Hepatocyte (in vitro differentiated cells): ENCODE data around the gene ITPR1. TPM values are rescaled to one million over a fixed set of nuclear protein-coding genes. Genes with fewer than 3 reads are reported as not detected.

Experiments
- DNase-seq: peaks from one replicate; pipeline ENCODE4 v3.0.0-alpha.2; 2016; ENCODE audit warnings: low spot score
- H2AFZ ChIP-seq: fragments of 200-600 bp; sonication (generic); 2 replicates; pipeline ENCODE4 v1.6.0; 2016; ENCODE audit warnings: antibody characterized with exemption, mild to moderate bottlenecking
- H3K27ac ChIP-seq: fragments of 200-600 bp; sonication (generic); 2 replicates; pipeline ENCODE4 v1.5.1; 2016; ENCODE audit warnings: mild to moderate bottlenecking
- H3K27me3 ChIP-seq: fragments of 200-600 bp; sonication (generic); 2 replicates; pipeline ENCODE4 v1.6.1; 2016
- H3K36me3 ChIP-seq: fragments of 200-600 bp; sonication (generic); replicated peaks from 2 replicates; pipeline ENCODE4 v1.5.1; 2016; ENCODE audit warnings: low read depth; ENCODE audit not compliant: insufficient read depth
- H3K4me1 ChIP-seq: fragments of 200-600 bp; sonication (generic); 2 replicates; pipeline ENCODE4 v1.5.1; 2016; ENCODE audit warnings: mild to moderate bottlenecking, moderate library complexity; ENCODE audit not compliant: insufficient read depth
- H3K4me2 ChIP-seq: fragments of 200-600 bp; sonication (generic); 2 replicates; pipeline ENCODE4 v1.6.0; 2016
- H3K4me3 ChIP-seq: fragments of 200-600 bp; sonication (generic); 2 replicates; pipeline ENCODE4 v1.5.1; 2016; ENCODE audit warnings: mild to moderate bottlenecking
- H3K79me2 ChIP-seq: fragments of 200-600 bp; sonication (generic); 2 replicates; pipeline ENCODE4 v1.6.0; 2017; ENCODE audit warnings: mild to moderate bottlenecking
- H3K9me2 ChIP-seq: fragments of 200-600 bp; sonication (generic); replicated peaks from 2 replicates; pipeline ENCODE4 v1.6.0; 2017; ENCODE audit warnings: mild to moderate bottlenecking; ENCODE audit not compliant: insufficient read depth
- H3K9me3 ChIP-seq: fragments of 200-600 bp; sonication (generic); 2 replicates; pipeline ENCODE4 v1.5.1; 2016; ENCODE audit warnings: low read depth, mild to moderate bottlenecking
- H4K20me1 ChIP-seq: fragments of 200-600 bp; sonication (generic); 2 replicates; pipeline ENCODE4 v1.6.0; 2016; ENCODE audit warnings: mild to moderate bottlenecking; ENCODE audit not compliant: insufficient read depth, poor library complexity, severe bottlenecking
- EZH2 ChIP-seq: fragments of 200-600 bp; sonication (generic); IDR thresholded peaks from 2 replicates; pipeline ENCODE4 v1.6.1; 2016; ENCODE audit warnings: antibody characterized with exemption, mild to moderate bottlenecking, borderline replicate concordance
- EZH2phosphoT487 ChIP-seq: fragments of 200-600 bp; sonication (generic); IDR thresholded peaks from one replicate; pipeline ENCODE4 v1.6.1; 2018; ENCODE audit warnings: antibody characterized with exemption, mild to moderate bottlenecking, low read depth, moderate library complexity; ENCODE audit not compliant: unreplicated experiment, severe bottlenecking
- WGBS: methylation state at CpG from one replicate; pipeline ENCODE4 v1.1.6; 2016; ENCODE audit warnings: low lambda C conversion rate; ENCODE audit errors: missing lambda C conversion rate; 5-methylcytosine and 5-hydroxymethylcytosine counted together
- polyA plus RNA-seq: library from polyadenylated mRNA; unstranded; fragments of >200 nt; fragmentation: Nextera tagmentation; extraction: Ambion mirVana; gene quantifications from 2 replicates; pipeline ENCODE4 v1.2.1, GENCODE V29; 2016
- total RNA-seq: library from RNA; depleted of rRNA; stranded (reverse); fragments of >200 nt; gene quantifications from 2 replicates; pipeline ENCODE4 v1.2.3, GENCODE V29; 2014
- TF ChIP-seq, protein P1 (sequence below): fragments of 200-600 bp; sonication (generic); IDR thresholded peaks from 2 replicates; pipeline ENCODE4 v1.5.1; 2016; ENCODE audit warnings: antibody characterized with exemption, mild to moderate bottlenecking; ENCODE audit not compliant: poor library complexity

Gene ITPR1
- total and polyA plus RNA-seq, 2 experiments from 2014 or later = 46.8 to 90.8 TPM

DNA sequence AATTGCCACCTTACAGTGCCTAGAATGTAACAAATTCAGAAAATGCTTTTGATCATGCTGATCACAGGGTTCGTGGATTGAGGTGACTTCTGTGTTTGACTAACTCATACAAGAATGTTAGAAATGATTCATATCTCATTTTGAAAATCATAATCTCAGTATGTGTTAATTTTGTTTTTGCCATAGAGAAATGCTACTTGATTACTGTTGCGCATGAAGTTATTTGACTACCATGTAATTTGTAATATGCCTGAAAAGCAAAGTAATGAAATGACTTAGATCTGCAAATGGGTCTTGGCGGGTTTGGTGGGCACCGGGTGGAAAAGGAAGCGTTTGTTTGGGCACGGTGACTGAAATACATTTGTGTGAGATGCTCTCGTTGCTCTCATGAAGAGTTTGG, 312.5 kb downstream of the ITPR1 start:
- H3K9me3 ChIP-seq = no peaks in the 10 kb centered on the region
- H2AFZ ChIP-seq = no peak overlapping the region
- TF ChIP-seq, protein P1, sequence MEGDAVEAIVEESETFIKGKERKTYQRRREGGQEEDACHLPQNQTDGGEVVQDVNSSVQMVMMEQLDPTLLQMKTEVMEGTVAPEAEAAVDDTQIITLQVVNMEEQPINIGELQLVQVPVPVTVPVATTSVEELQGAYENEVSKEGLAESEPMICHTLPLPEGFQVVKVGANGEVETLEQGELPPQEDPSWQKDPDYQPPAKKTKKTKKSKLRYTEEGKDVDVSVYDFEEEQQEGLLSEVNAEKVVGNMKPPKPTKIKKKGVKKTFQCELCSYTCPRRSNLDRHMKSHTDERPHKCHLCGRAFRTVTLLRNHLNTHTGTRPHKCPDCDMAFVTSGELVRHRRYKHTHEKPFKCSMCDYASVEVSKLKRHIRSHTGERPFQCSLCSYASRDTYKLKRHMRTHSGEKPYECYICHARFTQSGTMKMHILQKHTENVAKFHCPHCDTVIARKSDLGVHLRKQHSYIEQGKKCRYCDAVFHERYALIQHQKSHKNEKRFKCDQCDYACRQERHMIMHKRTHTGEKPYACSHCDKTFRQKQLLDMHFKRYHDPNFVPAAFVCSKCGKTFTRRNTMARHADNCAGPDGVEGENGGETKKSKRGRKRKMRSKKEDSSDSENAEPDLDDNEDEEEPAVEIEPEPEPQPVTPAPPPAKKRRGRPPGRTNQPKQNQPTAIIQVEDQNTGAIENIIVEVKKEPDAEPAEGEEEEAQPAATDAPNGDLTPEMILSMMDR = no peak
- no peak for TF ChIP-seq EZH2
- no peak for TF ChIP-seq EZH2phosphoT487
- no peak for DNase-seq
- H3K27ac ChIP-seq = no peak overlapping the region
- H3K36me3 ChIP-seq = no peaks in the 10 kb centered on the region
- H3K79me2 ChIP-seq = no peaks in the 10 kb centered on the region
- 97% methylated on average over 7 of the region's 7 CpGs for WGBS
- no peaks in the 10 kb centered on the region for H3K27me3 ChIP-seq
- H3K9me2 ChIP-seq = no peaks in the 10 kb centered on the region
- no peak overlapping the region for H3K4me3 ChIP-seq
- no peaks in the 10 kb centered on the region for H4K20me1 ChIP-seq
- no peak overlapping the region for H3K4me2 ChIP-seq
- peaks cover 5% of the 10 kb centered on the region for H3K4me1 ChIP-seq

- no peak for DNase-seq
- 95% methylated on average over 6 of the region's 6 CpGs for WGBS
- Histone ChIP-seq H3K36me3 (no peaks in the 10 kb centered on the region), H3K9me3 (no peaks in the 10 kb centered on the region), H3K4me3 (no peak overlapping the region), H4K20me1 (no peaks in the 10 kb centered on the region), H3K79me2 (no peaks in the 10 kb centered on the region), H3K9me2 (no peaks in the 10 kb centered on the region), H3K4me2 (no peak overlapping the region), H3K27ac (no peak overlapping the region), H3K4me1 (peaks cover 5% of the 10 kb centered on the region), H3K27me3 (no peaks in the 10 kb centered on the region), H2AFZ (no peak overlapping the region)
- no peak for TF ChIP-seq EZH2
These were observed 313.5 kb downstream of the ITPR1 start for GRCh38 chr3:4806535-4807108.

DNA sequence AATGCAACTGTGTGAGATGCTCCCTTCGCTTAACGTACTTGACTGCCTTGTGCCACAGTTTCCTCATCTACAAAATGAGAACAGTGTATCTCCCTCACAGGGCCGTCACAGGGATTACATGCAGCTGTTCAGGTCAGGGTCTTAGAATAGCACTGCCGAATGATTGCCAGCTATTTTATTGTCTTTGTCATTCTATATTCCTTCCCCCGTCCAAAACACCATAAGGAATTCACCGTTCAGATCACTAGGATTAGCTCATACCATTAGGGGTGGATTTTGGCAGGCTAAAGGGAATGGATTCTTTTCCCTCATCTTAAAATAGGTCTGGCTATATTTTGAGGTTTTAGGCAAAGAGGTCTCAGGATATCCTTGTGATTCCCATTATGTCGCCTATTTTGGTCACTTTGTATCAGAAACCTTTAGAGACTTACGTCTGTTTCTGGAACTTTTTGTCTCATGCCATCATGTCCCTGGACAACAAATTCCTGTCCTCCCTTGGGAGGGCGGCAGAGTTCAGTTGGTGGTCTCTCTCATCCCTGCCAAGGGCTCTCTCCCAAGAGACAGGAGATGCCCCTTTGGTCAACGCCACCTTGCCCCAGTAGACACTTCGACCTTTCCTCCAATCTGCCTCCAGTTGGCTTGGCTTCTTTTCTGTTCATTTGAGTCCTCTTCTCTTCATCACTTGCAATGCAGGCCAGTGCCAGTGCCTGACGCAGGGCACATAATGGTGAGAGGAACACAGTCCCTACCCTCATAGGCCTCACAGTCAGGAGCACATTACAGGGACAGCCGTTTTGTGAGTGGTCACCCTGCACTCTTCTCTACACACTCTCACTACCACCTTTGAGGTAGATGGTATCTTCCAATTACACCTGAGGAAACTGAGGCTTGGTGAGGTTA, 314.5 kb downstream of the ITPR1 start:
- peaks cover 5% of the 10 kb centered on the region for H3K4me1 ChIP-seq
- TF ChIP-seq EZH2 (no peak), EZH2phosphoT487 (no peak)
- TF ChIP-seq, protein P1 = no peak
- H3K27ac ChIP-seq = peak overlapping the region; percentile 19
- 83% methylated on average over 13 of the region's 13 CpGs for WGBS
- no peak overlapping the region for H2AFZ ChIP-seq
- H3K9me3 ChIP-seq = no peaks in the 10 kb centered on the region
- no peak overlapping the region for H3K4me3 ChIP-seq
- H3K79me2 ChIP-seq = no peaks in the 10 kb centered on the region
- H3K4me2 ChIP-seq = no peak overlapping the region
- no peaks in the 10 kb centered on the region for H3K36me3 ChIP-seq
- DNase-seq = no peak
- no peaks in the 10 kb centered on the region for H4K20me1 ChIP-seq
- H3K27me3 ChIP-seq = no peaks in the 10 kb centered on the region
- H3K9me2 ChIP-seq = no peaks in the 10 kb centered on the region

GRCh38 chr3:4808637-4809036, 315.5 kb downstream of the ITPR1 start:
- WGBS = 62% methylated on average over 4 of the region's 4 CpGs
- Histone ChIP-seq H2AFZ (no peak overlapping the region), H3K27ac (peak overlapping the region; percentile 19), H3K27me3 (no peaks in the 10 kb centered on the region), H3K79me2 (no peaks in the 10 kb centered on the region), H3K9me2 (no peaks in the 10 kb centered on the region), H3K36me3 (no peaks in the 10 kb centered on the region), H3K9me3 (no peaks in the 10 kb centered on the region), H3K4me2 (no peak overlapping the region), H3K4me1 (peaks cover 5% of the 10 kb centered on the region), H3K4me3 (no peak overlapping the region), H4K20me1 (no peaks in the 10 kb centered on the region)
- no peak for DNase-seq
- TF ChIP-seq EZH2 = no peak
- TF ChIP-seq, protein P1 = no peak
- TF ChIP-seq EZH2phosphoT487 = no peak
